Measurements from ENCODE around the gene GNGT2. TPM values are rescaled to one million over a fixed set of nuclear protein-coding genes. Genes with fewer than 3 reads are reported as not detected.

GNGT2 gene
- total and polyA plus RNA-seq, 12 donors = 1.2 to 31.9 (median 3.3) TPM

DNA sequence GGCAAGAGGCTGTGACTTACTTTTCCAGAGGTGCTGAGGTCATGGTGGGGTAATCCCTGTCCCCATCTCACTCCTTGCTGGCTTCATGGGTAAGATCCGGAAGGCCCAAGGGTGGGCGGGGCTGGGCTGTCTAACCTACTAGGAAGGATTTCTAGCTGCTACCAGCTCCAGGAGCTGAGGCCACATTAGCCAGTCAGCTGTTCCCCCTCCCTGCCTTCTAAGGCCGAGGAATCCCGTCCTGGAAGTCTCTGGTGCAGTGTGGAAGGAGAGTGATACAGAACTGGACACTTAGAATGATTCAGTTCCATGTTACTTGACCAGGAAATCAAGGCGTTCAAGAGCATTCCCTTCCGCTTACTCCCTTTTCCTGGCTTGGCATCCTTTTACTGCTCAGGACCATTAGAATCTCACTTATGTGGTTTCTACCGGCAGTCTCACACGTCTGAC, 8.9 kb downstream of the GNGT2 start:
- H3K27me3 ChIP-seq = no peaks in the 10 kb centered on the region
- intact Hi-C loops (cut with DNase I) = no loop called here
- no peak overlapping the region for H3K27ac ChIP-seq
- H3K9me3 ChIP-seq (replicated peaks in 1 of 3) = no peaks in the 10 kb centered on the region
- no peaks in the 10 kb centered on the region for H3K36me3 ChIP-seq (replicated peaks in 1 of 2)
- TF ChIP-seq POLR2A (IDR thresholded peaks at IDR 0.05) = no peak
- TF ChIP-seq, protein P1, sequence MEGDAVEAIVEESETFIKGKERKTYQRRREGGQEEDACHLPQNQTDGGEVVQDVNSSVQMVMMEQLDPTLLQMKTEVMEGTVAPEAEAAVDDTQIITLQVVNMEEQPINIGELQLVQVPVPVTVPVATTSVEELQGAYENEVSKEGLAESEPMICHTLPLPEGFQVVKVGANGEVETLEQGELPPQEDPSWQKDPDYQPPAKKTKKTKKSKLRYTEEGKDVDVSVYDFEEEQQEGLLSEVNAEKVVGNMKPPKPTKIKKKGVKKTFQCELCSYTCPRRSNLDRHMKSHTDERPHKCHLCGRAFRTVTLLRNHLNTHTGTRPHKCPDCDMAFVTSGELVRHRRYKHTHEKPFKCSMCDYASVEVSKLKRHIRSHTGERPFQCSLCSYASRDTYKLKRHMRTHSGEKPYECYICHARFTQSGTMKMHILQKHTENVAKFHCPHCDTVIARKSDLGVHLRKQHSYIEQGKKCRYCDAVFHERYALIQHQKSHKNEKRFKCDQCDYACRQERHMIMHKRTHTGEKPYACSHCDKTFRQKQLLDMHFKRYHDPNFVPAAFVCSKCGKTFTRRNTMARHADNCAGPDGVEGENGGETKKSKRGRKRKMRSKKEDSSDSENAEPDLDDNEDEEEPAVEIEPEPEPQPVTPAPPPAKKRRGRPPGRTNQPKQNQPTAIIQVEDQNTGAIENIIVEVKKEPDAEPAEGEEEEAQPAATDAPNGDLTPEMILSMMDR (IDR thresholded peaks at IDR 0.05) = no peak
- no peaks in the 10 kb centered on the region for H3K4me1 ChIP-seq (replicated peaks in 1 of 2)
- no peak for DNase-seq
- H3K4me3 ChIP-seq = no peak overlapping the region
- 84 to 91% (median 89%) methylated on average over 8 of the region's 8 CpGs for WGBS, 4 donors

DNA sequence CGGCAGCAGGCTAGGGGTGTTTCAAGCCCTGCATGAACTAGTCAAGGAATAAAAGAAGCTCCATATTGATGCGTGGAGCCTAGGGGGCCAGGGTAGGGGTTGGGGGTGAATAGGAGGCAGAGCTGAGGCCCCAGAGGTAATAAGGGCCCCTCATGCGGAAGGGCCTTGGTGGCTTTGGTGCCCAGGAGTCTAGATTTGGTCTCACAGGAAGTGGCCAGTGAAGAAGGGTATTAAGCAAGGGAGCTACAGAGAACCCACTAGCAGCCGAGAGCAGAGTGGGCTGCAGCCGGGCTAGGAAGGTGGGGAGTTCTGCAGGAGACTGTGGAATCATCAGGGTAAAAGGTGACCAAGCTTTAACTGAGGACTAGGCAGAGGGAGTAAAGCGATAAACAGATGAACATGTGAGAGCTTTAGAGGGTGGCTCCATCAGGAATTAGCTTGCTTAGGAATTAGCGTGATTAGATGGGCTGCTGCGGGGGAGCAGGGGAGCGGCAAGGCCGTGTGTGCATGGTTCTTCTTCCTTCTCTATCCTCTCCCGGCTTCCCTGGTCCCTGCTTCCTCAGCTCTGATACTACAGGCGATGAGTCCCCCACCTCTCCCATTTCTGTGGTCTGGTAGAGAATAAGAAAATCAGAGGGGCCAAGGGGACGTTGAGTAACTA, 9.8 kb downstream of the GNGT2 start:
- H3K9me3 ChIP-seq (replicated peaks in 1 of 3) = no peaks in the 10 kb centered on the region
- no peaks in the 10 kb centered on the region for H3K36me3 ChIP-seq (replicated peaks in 1 of 2)
- no peak overlapping the region for H3K27ac ChIP-seq
- H3K4me1 ChIP-seq (replicated peaks in 1 of 2) = no peaks in the 10 kb centered on the region
- no peaks in the 10 kb centered on the region for H3K27me3 ChIP-seq
- 85 to 96% (median 89%) methylated on average over 13 of the region's 13 CpGs for WGBS, 4 donors
- DNase-seq = no peak
- H3K4me3 ChIP-seq = no peak overlapping the region
- intact Hi-C loops (cut with DNase I) = no loop called here
- TF ChIP-seq, protein P1 (IDR thresholded peaks at IDR 0.05) = no peak

DNA sequence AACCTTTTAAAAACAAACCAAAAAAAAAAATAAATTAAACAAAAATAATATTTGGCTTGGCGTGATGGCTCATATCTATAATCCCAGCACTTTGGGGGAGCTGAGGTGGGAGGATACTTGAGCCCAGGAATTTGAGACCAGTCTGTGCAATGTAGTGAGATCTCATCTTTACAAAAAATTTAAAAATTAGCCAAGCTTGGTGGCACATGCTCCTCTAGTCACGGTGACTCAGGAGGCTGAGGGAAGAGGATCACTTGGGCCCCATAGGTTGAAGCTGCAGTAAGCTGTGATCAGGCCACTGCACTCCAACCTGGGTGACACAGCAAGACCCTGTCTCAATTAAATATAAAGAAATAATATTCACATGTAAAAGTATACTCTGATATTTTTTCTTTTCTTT, 12.2 kb downstream of the GNGT2 start:
- Histone ChIP-seq H3K9me3 (replicated peaks in 1 of 3) (no peaks in the 10 kb centered on the region), H3K36me3 (replicated peaks in 1 of 2) (no peaks in the 10 kb centered on the region), H3K27ac (no peak overlapping the region), H3K4me1 (replicated peaks in 1 of 2) (peaks cover 5 to 6% of the 10 kb centered on the region in 2 donors), H3K27me3 (no peaks in the 10 kb centered on the region), H3K4me3 (no peak overlapping the region)
- no peak for TF ChIP-seq POLR2A (IDR thresholded peaks at IDR 0.05)
- TF ChIP-seq, protein P1 (IDR thresholded peaks at IDR 0.05) = no peak
- WGBS, 4 donors = 57 to 95% (median 86%) methylated on average over 2 of the region's 2 CpGs
- no peak for DNase-seq
- intact Hi-C loops (cut with DNase I) = no loop called here

DNA sequence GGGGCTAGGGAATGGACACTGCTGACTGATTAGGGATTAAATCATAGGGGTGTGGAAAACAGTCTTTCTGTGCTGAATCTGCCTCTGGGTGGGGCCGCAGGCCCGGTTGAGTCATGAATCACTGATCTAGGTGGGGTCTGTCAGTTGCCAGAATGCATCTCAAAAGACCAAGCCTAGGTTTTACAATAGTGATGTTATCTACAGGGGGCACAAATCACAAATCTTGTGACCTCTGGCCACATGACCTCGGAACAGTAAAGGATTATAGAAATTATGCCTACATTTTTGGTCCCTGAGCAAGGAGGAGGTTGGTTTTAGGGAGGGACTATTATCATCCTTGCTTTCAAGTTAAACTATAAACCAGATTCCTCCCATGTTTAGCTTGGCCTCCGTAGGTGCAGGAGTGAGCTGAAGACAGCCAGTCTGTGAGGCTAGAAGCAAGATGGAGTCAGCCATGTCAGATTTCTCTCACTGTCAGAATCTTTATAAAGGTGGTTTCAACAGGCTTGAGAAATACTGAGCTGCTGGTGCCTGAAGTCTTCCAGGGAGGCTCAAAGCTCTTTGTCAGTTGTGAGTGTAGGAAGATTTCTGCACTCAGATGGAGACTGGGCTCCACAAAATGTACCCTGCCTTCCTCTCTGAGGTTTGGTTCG, 12.9 kb downstream of the GNGT2 start:
- no peak overlapping the region for H3K27ac ChIP-seq
- no peak for DNase-seq
- TF ChIP-seq POLR2A (IDR thresholded peaks at IDR 0.05) = no peak
- TF ChIP-seq, protein P1 (IDR thresholded peaks at IDR 0.05) = no peak
- H3K4me1 ChIP-seq (replicated peaks in 1 of 2) = peaks cover 5 to 7% of the 10 kb centered on the region in 2 donors
- intact Hi-C loops (cut with DNase I) = no loop called here
- no peaks in the 10 kb centered on the region for H3K27me3 ChIP-seq
- no peak overlapping the region for H3K4me3 ChIP-seq
- 43 to 58% (median 52%) methylated on average over 5 of the region's 5 CpGs for WGBS, 4 donors
- H3K36me3 ChIP-seq (replicated peaks in 1 of 2) = no peaks in the 10 kb centered on the region
- no peaks in the 10 kb centered on the region for H3K9me3 ChIP-seq (replicated peaks in 1 of 3)

Measured in adrenal gland (tissue), 12 donors.